Neural cell (in vitro differentiated cells): ENCODE results near the gene LRRC8B. TPM values are rescaled to one million over a fixed set of nuclear protein-coding genes. Genes with fewer than 3 reads are reported as not detected.

Experiments used
- H2AFZ ChIP-seq: fragments of 200-600, 300-800 bp; sonication (generic), shearing (Covaris generic); 2 replicates; pipeline ENCODE4 v1.6.0; 2014; ENCODE audit warnings: low read depth, mild to moderate bottlenecking, antibody characterized with exemption, low read length, moderate library complexity
- H3F3A ChIP-seq: fragments of 200-600 bp; shearing (Covaris generic); 2 replicates; pipeline ENCODE4 v1.6.1; 2016; ENCODE audit warnings: mild to moderate bottlenecking, moderate library complexity, mixed read lengths, antibody characterized with exemption, low read length; ENCODE audit not compliant: insufficient read depth, poor library complexity, severe bottlenecking
- H3K27ac ChIP-seq: fragments of 200-600, 300-800 bp; sonication (generic), shearing (Covaris generic); 2 replicates; pipeline ENCODE4 v1.5.1; 2014; ENCODE audit warnings: mild to moderate bottlenecking, low read length, moderate library complexity
- H3K27me3 ChIP-seq: fragments of 300-800, 200-600 bp; sonication (generic), shearing (Covaris generic); 2 replicates; pipeline ENCODE4 v1.6.0; 2014; ENCODE audit warnings: mild to moderate bottlenecking, low read depth, low read length, moderate library complexity; ENCODE audit not compliant: insufficient read depth
- H3K36me3 ChIP-seq: fragments of 300-800, 200-600 bp; sonication (generic), shearing (Covaris generic); 2 replicates; pipeline ENCODE4 v1.5.1; 2014; ENCODE audit warnings: mild to moderate bottlenecking, antibody characterized with exemption, low read length, moderate library complexity; ENCODE audit not compliant: insufficient read depth
- H3K4me2 ChIP-seq: fragments of 300-800, 200-600 bp; sonication (generic), shearing (Covaris generic); 2 replicates; pipeline ENCODE4 v1.6.0; 2014; ENCODE audit warnings: mild to moderate bottlenecking, low read length
- H3K4me3 ChIP-seq: fragments of 300-800, 200-600 bp; sonication (generic), shearing (Covaris generic); 2 replicates; pipeline ENCODE4 v1.5.1; 2014; ENCODE audit warnings: mild to moderate bottlenecking, low read length, moderate library complexity
- H3K79me2 ChIP-seq: fragments of 200-600 bp; shearing (Covaris generic); replicated peaks from 2 replicates; pipeline ENCODE4 v1.6.0; 2014; ENCODE audit warnings: mild to moderate bottlenecking, low read length, moderate library complexity; ENCODE audit not compliant: insufficient read depth
- H3K9ac ChIP-seq: fragments of 300-800, 200-600 bp; sonication (generic), shearing (Covaris generic); 2 replicates; pipeline ENCODE4 v1.6.1; 2016; ENCODE audit warnings: mild to moderate bottlenecking, low read length, mixed read lengths
- H3K9me2 ChIP-seq: fragments of 200-600 bp; shearing (Covaris generic); 2 replicates; pipeline ENCODE4 v1.6.1; 2016; ENCODE audit warnings: mild to moderate bottlenecking, low read length, mixed read lengths; ENCODE audit not compliant: insufficient read depth
- H3K9me3 ChIP-seq: fragments of 200-600, 300-800 bp; sonication (generic), shearing (Covaris generic); 2 replicates; pipeline ENCODE4 v1.6.1; 2016; ENCODE audit warnings: mild to moderate bottlenecking, mixed run types, low read length, moderate library complexity, mixed read lengths
- H4K20me1 ChIP-seq: fragments of 200-600 bp; shearing (Covaris generic); 2 replicates; pipeline ENCODE4 v1.6.1; 2016; ENCODE audit warnings: mild to moderate bottlenecking, mixed run types; ENCODE audit not compliant: insufficient read depth
- EP300 ChIP-seq: fragments of 450-650 bp; conservative IDR thresholded peaks from 2 replicates; pipeline ENCODE4 v1.6.1; 2014; ENCODE audit warnings: antibody characterized with exemption, mild to moderate bottlenecking, moderate library complexity; ENCODE audit not compliant: poor library complexity, severe bottlenecking
- EZH2 ChIP-seq: fragments of 200-600, 300-800 bp; shearing (Covaris generic), sonication (generic); IDR thresholded peaks from 2 replicates; pipeline ENCODE4 v1.6.1; 2014; ENCODE audit warnings: antibody characterized with exemption, low read length, borderline replicate concordance, mild to moderate bottlenecking; ENCODE audit not compliant: insufficient read depth, poor library complexity, severe bottlenecking
- MXI1 ChIP-seq: fragments of 450-650 bp; conservative IDR thresholded peaks from 2 replicates; pipeline ENCODE4 v1.6.1; 2014; ENCODE audit warnings: antibody characterized with exemption, mild to moderate bottlenecking; ENCODE audit not compliant: poor library complexity, severe bottlenecking
- POLR2AphosphoS5 ChIP-seq: IDR thresholded peaks from 2 replicates; pipeline ENCODE4 v1.6.1; 2012
- RAD21 ChIP-seq: fragments of 450-650 bp; conservative IDR thresholded peaks from 2 replicates; pipeline ENCODE4 v1.6.1; 2014; ENCODE audit warnings: antibody characterized with exemption, mild to moderate bottlenecking, moderate library complexity
- SMC3 ChIP-seq: fragments of 450-650 bp; conservative IDR thresholded peaks from 2 replicates; pipeline ENCODE4 v1.6.1; 2014; ENCODE audit warnings: antibody characterized with exemption, mild to moderate bottlenecking, moderate library complexity; ENCODE audit not compliant: poor library complexity
- TAF1 ChIP-seq: IDR thresholded peaks from 2 replicates; pipeline ENCODE4 v1.6.1; 2012; ENCODE audit warnings: low read depth
- polyA plus RNA-seq: library from polyadenylated mRNA; depleted of rRNA; stranded (reverse); fragments of >200 nt; gene quantifications from 2 replicates; pipeline ENCODE4 v1.2.3, GENCODE V29; 2014
- TF ChIP-seq, protein P1 (sequence below): IDR thresholded peaks from 2 replicates; pipeline ENCODE4 v1.6.1; 2012; ENCODE audit warnings: borderline replicate concordance
- TF ChIP-seq, protein P2 (sequence below): fragments of 450-650 bp; IDR thresholded peaks from 2 replicates; pipeline ENCODE4 v1.5.1; 2014; ENCODE audit warnings: antibody characterized with exemption, mild to moderate bottlenecking, moderate library complexity; ENCODE audit not compliant: poor library complexity, severe bottlenecking

The LRRC8B gene
- polyA plus RNA-seq, 1 donor from 2014 or later, result 15.9 TPM

DNA sequence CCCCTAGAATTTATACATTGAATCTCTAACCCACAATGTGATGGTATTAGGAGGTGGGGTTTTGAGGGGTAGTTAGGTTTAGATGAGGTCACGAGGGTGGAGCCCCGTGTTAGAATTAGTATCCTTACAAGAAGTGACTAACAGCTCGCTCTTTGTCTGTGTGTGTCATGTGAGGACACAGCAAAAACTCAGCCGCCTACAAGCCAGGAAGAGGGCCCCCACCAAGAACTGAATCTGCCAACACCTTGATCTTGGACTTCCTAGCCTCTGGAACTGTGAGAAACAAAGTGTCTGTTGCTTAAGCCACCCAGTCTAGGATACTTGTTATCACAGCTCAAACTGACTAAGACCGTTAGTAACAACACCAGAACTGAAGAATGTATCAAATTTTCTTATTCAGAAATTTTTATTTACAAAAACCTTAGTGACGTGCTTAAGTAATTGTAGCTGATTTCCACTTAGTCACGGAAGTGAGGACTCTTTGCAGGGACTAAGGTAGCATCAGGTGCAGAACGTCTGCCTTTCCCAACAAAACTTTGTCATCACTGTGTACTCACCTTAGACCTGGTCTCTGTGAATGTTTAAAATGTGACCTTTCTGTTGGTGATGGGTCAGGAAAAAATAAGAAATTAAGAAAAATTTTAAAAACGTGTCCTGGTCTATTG is 83.8 kb downstream of the LRRC8B start:
- no peak for TF ChIP-seq MXI1
- no peak for TF ChIP-seq EZH2
- no peak for TF ChIP-seq SMC3
- no peak for TF ChIP-seq EP300
- TF ChIP-seq, protein P1, sequence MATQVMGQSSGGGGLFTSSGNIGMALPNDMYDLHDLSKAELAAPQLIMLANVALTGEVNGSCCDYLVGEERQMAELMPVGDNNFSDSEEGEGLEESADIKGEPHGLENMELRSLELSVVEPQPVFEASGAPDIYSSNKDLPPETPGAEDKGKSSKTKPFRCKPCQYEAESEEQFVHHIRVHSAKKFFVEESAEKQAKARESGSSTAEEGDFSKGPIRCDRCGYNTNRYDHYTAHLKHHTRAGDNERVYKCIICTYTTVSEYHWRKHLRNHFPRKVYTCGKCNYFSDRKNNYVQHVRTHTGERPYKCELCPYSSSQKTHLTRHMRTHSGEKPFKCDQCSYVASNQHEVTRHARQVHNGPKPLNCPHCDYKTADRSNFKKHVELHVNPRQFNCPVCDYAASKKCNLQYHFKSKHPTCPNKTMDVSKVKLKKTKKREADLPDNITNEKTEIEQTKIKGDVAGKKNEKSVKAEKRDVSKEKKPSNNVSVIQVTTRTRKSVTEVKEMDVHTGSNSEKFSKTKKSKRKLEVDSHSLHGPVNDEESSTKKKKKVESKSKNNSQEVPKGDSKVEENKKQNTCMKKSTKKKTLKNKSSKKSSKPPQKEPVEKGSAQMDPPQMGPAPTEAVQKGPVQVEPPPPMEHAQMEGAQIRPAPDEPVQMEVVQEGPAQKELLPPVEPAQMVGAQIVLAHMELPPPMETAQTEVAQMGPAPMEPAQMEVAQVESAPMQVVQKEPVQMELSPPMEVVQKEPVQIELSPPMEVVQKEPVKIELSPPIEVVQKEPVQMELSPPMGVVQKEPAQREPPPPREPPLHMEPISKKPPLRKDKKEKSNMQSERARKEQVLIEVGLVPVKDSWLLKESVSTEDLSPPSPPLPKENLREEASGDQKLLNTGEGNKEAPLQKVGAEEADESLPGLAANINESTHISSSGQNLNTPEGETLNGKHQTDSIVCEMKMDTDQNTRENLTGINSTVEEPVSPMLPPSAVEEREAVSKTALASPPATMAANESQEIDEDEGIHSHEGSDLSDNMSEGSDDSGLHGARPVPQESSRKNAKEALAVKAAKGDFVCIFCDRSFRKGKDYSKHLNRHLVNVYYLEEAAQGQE, result no peak
- TF ChIP-seq, protein P2, sequence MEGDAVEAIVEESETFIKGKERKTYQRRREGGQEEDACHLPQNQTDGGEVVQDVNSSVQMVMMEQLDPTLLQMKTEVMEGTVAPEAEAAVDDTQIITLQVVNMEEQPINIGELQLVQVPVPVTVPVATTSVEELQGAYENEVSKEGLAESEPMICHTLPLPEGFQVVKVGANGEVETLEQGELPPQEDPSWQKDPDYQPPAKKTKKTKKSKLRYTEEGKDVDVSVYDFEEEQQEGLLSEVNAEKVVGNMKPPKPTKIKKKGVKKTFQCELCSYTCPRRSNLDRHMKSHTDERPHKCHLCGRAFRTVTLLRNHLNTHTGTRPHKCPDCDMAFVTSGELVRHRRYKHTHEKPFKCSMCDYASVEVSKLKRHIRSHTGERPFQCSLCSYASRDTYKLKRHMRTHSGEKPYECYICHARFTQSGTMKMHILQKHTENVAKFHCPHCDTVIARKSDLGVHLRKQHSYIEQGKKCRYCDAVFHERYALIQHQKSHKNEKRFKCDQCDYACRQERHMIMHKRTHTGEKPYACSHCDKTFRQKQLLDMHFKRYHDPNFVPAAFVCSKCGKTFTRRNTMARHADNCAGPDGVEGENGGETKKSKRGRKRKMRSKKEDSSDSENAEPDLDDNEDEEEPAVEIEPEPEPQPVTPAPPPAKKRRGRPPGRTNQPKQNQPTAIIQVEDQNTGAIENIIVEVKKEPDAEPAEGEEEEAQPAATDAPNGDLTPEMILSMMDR, result no peak
- no peak for TF ChIP-seq TAF1
- no peak for TF ChIP-seq RAD21
- no peak for TF ChIP-seq POLR2AphosphoS5
- H3K27me3 ChIP-seq, result no peaks in the 10 kb centered on the region
- no peak overlapping the region for H3K27ac ChIP-seq

DNA sequence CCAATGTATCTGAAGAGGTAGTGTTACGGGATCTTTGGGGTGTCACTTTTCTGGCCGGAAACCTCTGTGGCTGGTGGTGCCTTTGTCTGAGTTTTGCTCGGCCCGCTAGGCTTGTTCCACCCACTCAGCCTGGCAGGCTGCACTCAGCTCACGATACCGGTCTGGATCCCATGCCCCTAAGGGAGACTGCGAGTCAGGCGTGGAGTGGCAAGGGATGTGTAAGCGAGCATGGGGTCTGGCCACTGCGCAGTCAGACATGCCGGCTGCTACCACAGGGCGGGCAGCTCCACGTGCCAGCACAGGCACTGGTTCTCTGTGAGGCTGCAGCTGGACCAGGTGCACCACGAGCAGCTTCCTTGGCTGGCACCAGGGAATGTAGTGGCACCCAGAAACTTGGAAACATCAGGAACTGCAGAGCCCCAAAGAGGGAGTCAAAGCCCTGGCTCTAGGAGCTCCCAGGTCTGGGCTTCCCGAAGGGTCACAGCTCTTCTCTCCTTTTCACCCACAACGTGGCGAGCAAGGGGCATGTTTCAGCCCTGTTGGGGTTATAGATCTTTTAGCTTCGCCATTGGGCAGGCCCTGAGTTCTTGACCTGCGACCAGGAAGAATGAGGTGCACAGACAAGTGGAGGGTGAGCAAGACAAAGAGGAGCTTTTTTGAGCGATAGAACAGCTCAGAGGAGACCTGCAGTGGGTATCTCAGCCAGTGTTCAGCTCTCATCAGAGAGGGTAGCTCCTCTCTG is 84.5 kb downstream of the LRRC8B start:
- Histone ChIP-seq H3K9me2 (no peaks in the 10 kb centered on the region), H3F3A (no peaks in the 10 kb centered on the region), H3K9ac (no peak overlapping the region), H4K20me1 (no peaks in the 10 kb centered on the region), H3K4me3 (no peak overlapping the region), H2AFZ (no peak overlapping the region), H3K36me3 (no peaks in the 10 kb centered on the region), H3K9me3 (no peaks in the 10 kb centered on the region), H3K4me2 (no peak overlapping the region), H3K27me3 (no peaks in the 10 kb centered on the region), H3K79me2 (no peaks in the 10 kb centered on the region), H3K27ac (no peak overlapping the region)
- TF ChIP-seq MXI1 (no peak), SMC3 (no peak), TAF1 (no peak), POLR2AphosphoS5 (no peak), RAD21 (no peak), EP300 (no peak), EZH2 (no peak)
- TF ChIP-seq, protein P1, result no peak
- TF ChIP-seq, protein P2, result no peak

More for the DNA sequence above, 83.8 kb downstream of the LRRC8B start:
- H4K20me1 ChIP-seq, result no peaks in the 10 kb centered on the region
- no peaks in the 10 kb centered on the region for H3K79me2 ChIP-seq
- no peak overlapping the region for H2AFZ ChIP-seq
- H3F3A ChIP-seq, result no peaks in the 10 kb centered on the region
- no peak overlapping the region for H3K4me2 ChIP-seq
- no peak overlapping the region for H3K9ac ChIP-seq
- H3K4me3 ChIP-seq, result no peak overlapping the region
- H3K9me2 ChIP-seq, result no peaks in the 10 kb centered on the region
- H3K36me3 ChIP-seq, result no peaks in the 10 kb centered on the region
- no peaks in the 10 kb centered on the region for H3K9me3 ChIP-seq
